GM21529 (cell line): ENCODE data around the gene DMBX1.

ENCODE experiments used
- ATAC-seq: cut with Tn5 transposase; IDR thresholded peaks from one replicate; pipeline ENCODE4 v1.9.1; 2021; ENCODE audit not compliant: unreplicated experiment

The DMBX1 gene

GRCh38 chr1:46458846-46459245 lies 30.8 kb upstream of the DMBX1 start:
- ATAC-seq: no peak

- no peak for ATAC-seq
Measured at GRCh38 chr1:46459315-46459714, 30.3 kb upstream of the DMBX1 start.

GRCh38 chr1:46461017-46461808 lies 28.4 kb upstream of the DMBX1 start:
- ATAC-seq: no peak

GRCh38 chr1:46461809-46462448 lies 27.7 kb upstream of the DMBX1 start:
- no peak for ATAC-seq

- no peak for ATAC-seq
Measured at GRCh38 chr1:46464013-46464548, 25.6 kb upstream of the DMBX1 start.

GRCh38 chr1:46464915-46465314 lies 24.7 kb upstream of the DMBX1 start:
- ATAC-seq: no peak

GRCh38 chr1:46465981-46466476 lies 23.6 kb upstream of the DMBX1 start:
- ATAC-seq: no peak

- no peak for ATAC-seq
Measured at GRCh38 chr1:46466477-46467182, 23.0 kb upstream of the DMBX1 start.

GRCh38 chr1:46467183-46467504 lies 22.5 kb upstream of the DMBX1 start:
- ATAC-seq: no peak

- ATAC-seq: no peak
Measured at GRCh38 chr1:46469881-46470280, 19.8 kb upstream of the DMBX1 start.

- ATAC-seq: no peak
Measured at GRCh38 chr1:46471848-46472492, 17.7 kb upstream of the DMBX1 start.

- no peak for ATAC-seq
Measured at GRCh38 chr1:46472498-46473181, 17.0 kb upstream of the DMBX1 start.

GRCh38 chr1:46473991-46474390 lies 15.6 kb upstream of the DMBX1 start:
- ATAC-seq: no peak

GRCh38 chr1:46474570-46474969 lies 15.1 kb upstream of the DMBX1 start:
- no peak for ATAC-seq

GRCh38 chr1:46476673-46477072 lies 13.0 kb upstream of the DMBX1 start:
- no peak for ATAC-seq

GRCh38 chr1:46477153-46477929 lies 12.3 kb upstream of the DMBX1 start:
- no peak for ATAC-seq

- no peak for ATAC-seq
Measured at GRCh38 chr1:46478721-46479485, 10.7 kb upstream of the DMBX1 start.

GRCh38 chr1:46479744-46480350 lies 9.8 kb upstream of the DMBX1 start:
- ATAC-seq: no peak
